Esophagus squamous epithelium (tissue), 4 donors: ENCODE results near the gene ZNF385B.

Source experiments
- POLR2A ChIP-seq, 4 donors: fragments of 450-650 bp; IDR thresholded peaks; one replicate each; pipeline ENCODE4 v1.6.1; 2017; ENCODE audit warnings: antibody characterized with exemption in 4 of 4, mild to moderate bottlenecking in 4 of 4, moderate library complexity in 3 of 4
- TF ChIP-seq, protein P1 (sequence below), 6 experiments: fragments of 450-650 bp in 4 of 6; fragments of 200-600 bp in 2 of 6; sonication (generic) in 2 of 6; IDR thresholded peaks; one replicate each; pipeline ENCODE4 v1.5.1; 2016 to 2019; ENCODE audit warnings: antibody characterized with exemption in 6 of 6, mild to moderate bottlenecking in 4 of 6, moderate library complexity in 4 of 6

DNA sequence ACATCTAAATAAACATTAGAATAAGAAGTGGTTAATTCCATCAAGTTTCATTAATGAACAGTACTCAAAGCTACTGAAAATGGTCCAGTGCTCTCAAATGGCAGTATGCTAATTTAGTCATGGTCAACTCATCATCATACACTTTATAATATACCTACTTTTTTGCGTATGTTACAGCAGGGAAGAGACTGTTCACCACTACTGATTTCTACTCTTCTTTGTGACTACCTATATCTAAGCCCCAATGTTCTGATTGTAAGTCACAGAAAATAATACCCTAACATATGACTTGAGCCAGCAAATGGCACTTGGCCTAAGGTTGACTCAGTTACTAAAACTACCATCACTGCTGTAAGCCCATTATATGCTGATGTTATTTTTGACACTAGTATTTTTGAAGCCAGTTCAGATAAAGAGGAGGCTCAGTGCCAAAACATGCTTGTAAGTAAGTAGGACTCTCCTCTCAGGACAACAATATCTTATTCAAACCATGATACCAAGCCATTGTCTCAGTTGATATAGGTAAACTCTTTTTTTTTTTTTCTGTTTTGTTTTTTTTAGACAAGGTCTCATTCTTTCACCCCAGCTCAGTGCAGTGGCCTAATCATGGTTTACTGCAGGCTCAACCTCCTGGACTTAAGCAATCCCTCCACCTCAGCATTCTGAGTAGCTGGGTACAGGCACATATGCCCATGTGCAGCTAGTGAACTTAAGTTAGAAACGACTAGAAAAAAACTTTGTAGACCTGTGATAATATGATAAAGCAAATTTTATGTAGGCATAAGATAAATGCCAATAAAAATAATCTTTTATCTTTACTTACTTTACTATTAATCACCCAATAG, 266.9 kb downstream of the ZNF385B start:
- TF ChIP-seq, protein P1, sequence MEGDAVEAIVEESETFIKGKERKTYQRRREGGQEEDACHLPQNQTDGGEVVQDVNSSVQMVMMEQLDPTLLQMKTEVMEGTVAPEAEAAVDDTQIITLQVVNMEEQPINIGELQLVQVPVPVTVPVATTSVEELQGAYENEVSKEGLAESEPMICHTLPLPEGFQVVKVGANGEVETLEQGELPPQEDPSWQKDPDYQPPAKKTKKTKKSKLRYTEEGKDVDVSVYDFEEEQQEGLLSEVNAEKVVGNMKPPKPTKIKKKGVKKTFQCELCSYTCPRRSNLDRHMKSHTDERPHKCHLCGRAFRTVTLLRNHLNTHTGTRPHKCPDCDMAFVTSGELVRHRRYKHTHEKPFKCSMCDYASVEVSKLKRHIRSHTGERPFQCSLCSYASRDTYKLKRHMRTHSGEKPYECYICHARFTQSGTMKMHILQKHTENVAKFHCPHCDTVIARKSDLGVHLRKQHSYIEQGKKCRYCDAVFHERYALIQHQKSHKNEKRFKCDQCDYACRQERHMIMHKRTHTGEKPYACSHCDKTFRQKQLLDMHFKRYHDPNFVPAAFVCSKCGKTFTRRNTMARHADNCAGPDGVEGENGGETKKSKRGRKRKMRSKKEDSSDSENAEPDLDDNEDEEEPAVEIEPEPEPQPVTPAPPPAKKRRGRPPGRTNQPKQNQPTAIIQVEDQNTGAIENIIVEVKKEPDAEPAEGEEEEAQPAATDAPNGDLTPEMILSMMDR (IDR thresholded peaks at IDR 0.05), result no peak
- TF ChIP-seq POLR2A (IDR thresholded peaks at IDR 0.05), result no peak
